ENCODE measurements around the gene CRACR2B.

CRACR2B gene

GRCh38 chr11:866481-866880 lies 38.8 kb downstream of the CRACR2B start:
- TF ChIP-seq SIN3A (IDR thresholded peaks at IDR 0.05; ENCODE audit: borderline replicate concordance, insufficient read depth, low read length) = no peak
- TF ChIP-seq, protein P1, sequence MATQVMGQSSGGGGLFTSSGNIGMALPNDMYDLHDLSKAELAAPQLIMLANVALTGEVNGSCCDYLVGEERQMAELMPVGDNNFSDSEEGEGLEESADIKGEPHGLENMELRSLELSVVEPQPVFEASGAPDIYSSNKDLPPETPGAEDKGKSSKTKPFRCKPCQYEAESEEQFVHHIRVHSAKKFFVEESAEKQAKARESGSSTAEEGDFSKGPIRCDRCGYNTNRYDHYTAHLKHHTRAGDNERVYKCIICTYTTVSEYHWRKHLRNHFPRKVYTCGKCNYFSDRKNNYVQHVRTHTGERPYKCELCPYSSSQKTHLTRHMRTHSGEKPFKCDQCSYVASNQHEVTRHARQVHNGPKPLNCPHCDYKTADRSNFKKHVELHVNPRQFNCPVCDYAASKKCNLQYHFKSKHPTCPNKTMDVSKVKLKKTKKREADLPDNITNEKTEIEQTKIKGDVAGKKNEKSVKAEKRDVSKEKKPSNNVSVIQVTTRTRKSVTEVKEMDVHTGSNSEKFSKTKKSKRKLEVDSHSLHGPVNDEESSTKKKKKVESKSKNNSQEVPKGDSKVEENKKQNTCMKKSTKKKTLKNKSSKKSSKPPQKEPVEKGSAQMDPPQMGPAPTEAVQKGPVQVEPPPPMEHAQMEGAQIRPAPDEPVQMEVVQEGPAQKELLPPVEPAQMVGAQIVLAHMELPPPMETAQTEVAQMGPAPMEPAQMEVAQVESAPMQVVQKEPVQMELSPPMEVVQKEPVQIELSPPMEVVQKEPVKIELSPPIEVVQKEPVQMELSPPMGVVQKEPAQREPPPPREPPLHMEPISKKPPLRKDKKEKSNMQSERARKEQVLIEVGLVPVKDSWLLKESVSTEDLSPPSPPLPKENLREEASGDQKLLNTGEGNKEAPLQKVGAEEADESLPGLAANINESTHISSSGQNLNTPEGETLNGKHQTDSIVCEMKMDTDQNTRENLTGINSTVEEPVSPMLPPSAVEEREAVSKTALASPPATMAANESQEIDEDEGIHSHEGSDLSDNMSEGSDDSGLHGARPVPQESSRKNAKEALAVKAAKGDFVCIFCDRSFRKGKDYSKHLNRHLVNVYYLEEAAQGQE (IDR thresholded peaks at IDR 0.05; ENCODE audit: insufficient read depth in 1 of 2, low read depth in 2 of 2, low read length in 2 of 2) = no peak
- TF ChIP-seq FOXP2 (optimal IDR thresholded peaks at IDR 0.05; ENCODE audit: borderline replicate concordance, extremely low read depth, extremely low read length, insufficient read depth) = no peak
- peak; percentile 34; the same call in 1 of the 2 replicates for TF ChIP-seq TAF1 (IDR thresholded peaks at IDR 0.05; ENCODE audit: borderline replicate concordance, insufficient read depth, low read length)
- peak; percentile 51 for TF ChIP-seq POLR2AphosphoS5 (IDR thresholded peaks at IDR 0.05; ENCODE audit: low read depth, low read length)

- TF ChIP-seq FOXP2 (optimal IDR thresholded peaks at IDR 0.05; ENCODE audit: borderline replicate concordance, extremely low read depth, extremely low read length, insufficient read depth) (no peak), TAF1 (IDR thresholded peaks at IDR 0.05; ENCODE audit: borderline replicate concordance, insufficient read depth, low read length) (0 out of 2 replicates have a peak, but pooled peaks have one; percentile 18)
Measured at GRCh38 chr11:867856-868358, 40.2 kb downstream of the CRACR2B start.

- 0 out of 2 replicates have a peak, but pooled peaks have one; percentile 7 for TF ChIP-seq TAF1 (IDR thresholded peaks at IDR 0.05; ENCODE audit: borderline replicate concordance, insufficient read depth, low read length)
- TF ChIP-seq, protein P1 (IDR thresholded peaks at IDR 0.05; ENCODE audit: insufficient read depth in 1 of 2, low read depth in 2 of 2, low read length in 2 of 2) = no peak
Measured at GRCh38 chr11:868394-868793, 40.7 kb downstream of the CRACR2B start.

DNA sequence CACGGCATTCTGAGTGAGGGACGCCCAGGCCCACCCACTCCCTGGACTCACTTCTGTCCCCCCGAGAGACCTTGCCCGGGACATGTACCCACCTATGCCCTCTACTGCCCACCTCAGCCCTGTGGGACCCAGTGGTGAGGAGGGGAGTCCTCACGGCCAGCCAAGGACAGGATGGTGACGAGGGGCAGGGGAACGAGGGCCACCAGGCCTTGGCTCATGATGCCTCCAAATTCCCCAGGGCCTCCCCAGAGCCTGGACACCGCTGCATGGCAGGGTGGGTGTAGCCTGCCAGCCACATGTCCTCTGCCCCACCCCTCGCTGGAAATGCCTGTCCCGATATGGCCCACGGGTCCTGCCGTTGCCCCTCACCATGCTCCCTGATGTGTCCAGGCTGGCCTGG lies 41.1 kb downstream of the CRACR2B start:
- TF ChIP-seq POLR2AphosphoS5 (IDR thresholded peaks at IDR 0.05; ENCODE audit: low read depth, low read length) = no peak
- no peak for TF ChIP-seq TAF1 (IDR thresholded peaks at IDR 0.05; ENCODE audit: borderline replicate concordance, insufficient read depth, low read length)
- TF ChIP-seq, protein P1 (IDR thresholded peaks at IDR 0.05; ENCODE audit: insufficient read depth in 1 of 2, low read depth in 2 of 2, low read length in 2 of 2) = no peak
- TF ChIP-seq FOXP2 (optimal IDR thresholded peaks at IDR 0.05; ENCODE audit: borderline replicate concordance, extremely low read depth, extremely low read length, insufficient read depth) = no peak
- no peak for TF ChIP-seq SIN3A (IDR thresholded peaks at IDR 0.05; ENCODE audit: borderline replicate concordance, insufficient read depth, low read length)

DNA sequence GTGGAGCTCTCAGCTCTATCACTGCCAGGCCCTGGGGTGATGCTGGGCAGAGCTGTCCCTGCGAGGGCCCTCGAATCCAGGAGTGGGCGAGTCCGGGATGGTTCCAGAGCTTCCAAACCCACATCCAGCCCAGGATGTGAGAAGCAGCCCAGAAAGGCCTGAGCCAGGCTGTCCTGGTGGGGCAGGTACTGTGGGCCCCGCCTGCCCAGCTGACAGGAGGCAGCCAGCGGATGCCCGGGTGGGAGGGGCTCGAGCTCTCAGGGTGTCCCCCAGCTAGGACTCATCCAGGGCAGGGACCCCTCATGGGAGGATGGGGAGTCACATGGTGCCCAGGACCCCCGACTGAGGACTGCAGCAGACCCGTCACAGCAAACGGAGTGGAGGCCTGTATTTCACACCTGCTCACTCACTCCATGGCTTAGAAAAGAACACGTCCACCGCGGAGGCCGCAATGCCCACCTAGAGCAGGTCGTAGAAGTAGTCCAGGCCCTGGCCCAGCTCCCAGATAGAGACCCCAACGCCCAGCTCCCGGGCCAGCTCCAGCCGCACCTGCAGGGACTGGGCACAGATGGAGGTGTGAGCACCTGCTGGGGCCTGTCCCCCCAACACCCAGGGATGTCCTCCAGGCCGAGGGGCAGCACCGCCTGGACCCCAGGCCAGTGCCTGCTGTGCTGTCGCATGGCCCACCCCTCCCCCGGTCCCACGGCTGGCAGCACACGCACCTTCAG lies 41.8 kb downstream of the CRACR2B start:
- TF ChIP-seq SIN3A (IDR thresholded peaks at IDR 0.05; ENCODE audit: borderline replicate concordance, insufficient read depth, low read length) (no peak), TAF1 (IDR thresholded peaks at IDR 0.05; ENCODE audit: borderline replicate concordance, insufficient read depth, low read length) (no peak), POLR2AphosphoS5 (IDR thresholded peaks at IDR 0.05; ENCODE audit: low read depth, low read length) (no peak), FOXP2 (optimal IDR thresholded peaks at IDR 0.05; ENCODE audit: borderline replicate concordance, extremely low read depth, extremely low read length, insufficient read depth) (no peak)
- TF ChIP-seq, protein P1 (IDR thresholded peaks at IDR 0.05; ENCODE audit: insufficient read depth in 1 of 2, low read depth in 2 of 2, low read length in 2 of 2) = no peak

All from PFSK-1 (cell line).